Measurements from ENCODE around the gene ZNF496. TPM values are rescaled to one million over a fixed set of nuclear protein-coding genes. Genes with fewer than 3 reads are reported as not detected.

ZNF496 gene
- total RNA-seq, 2 experiments from 2014 or later = 15.8 to 19.9 TPM

- intact Hi-C loops (cut with DNase I, micrococcal nuclease) = no loop called here
- peaks cover 6% of the 10 kb centered on the region for H3K27me3 Mint-ChIP-seq
- peaks cover 13% of the 10 kb centered on the region for H3K9me3 Mint-ChIP-seq
- no peak for DNase-seq
- ChIA-PET POLR2A (no interaction called here), CTCF (no interaction called here)
- no peak overlapping the region for H3K27ac Mint-ChIP-seq
- Histone ChIP-seq H3K36me3 (ENCODE audit: insufficient read depth, low read length) (no peaks in the 10 kb centered on the region), H3K4me1 (ENCODE audit: insufficient read depth, low read length) (no peaks in the 10 kb centered on the region), H3K9me3 (ENCODE audit: control insufficient read depth in 1 of 2, insufficient read depth in 1 of 2, low read length in 2 of 2) (peaks cover 10 to 18% of the 10 kb centered on the region in 2 experiments), H3K27ac (ENCODE audit: low read depth in 1 of 2, low read length in 2 of 2) (no peak overlapping the region), H3K27me3 (ENCODE audit: control insufficient read depth in 1 of 2, insufficient read depth in 2 of 2, low read length in 2 of 2) (no peaks in the 10 kb centered on the region), H3K4me3 (ENCODE audit: low read length) (no peak overlapping the region)
- no peak for TF ChIP-seq CTCF (IDR thresholded peaks at IDR 0.05)
- H3K4me3 Mint-ChIP-seq = no peak overlapping the region
- no peak for ATAC-seq (ENCODE audit: poor library complexity)
- no peaks in the 10 kb centered on the region for H3K4me1 Mint-ChIP-seq (ENCODE audit: low read depth)
- H3K36me3 Mint-ChIP-seq (ENCODE audit: low read depth) = no peaks in the 10 kb centered on the region
These were observed 84.1 kb downstream of the ZNF496 start for GRCh38 chr1:247247568-247247967.

Other genes with a start within 250 kb of the ZNF496 start
- 10 to 100 TPM; 13.2 to 15.1 TPM for gene ZNF669, start 227.5 kb downstream of the ZNF496 start, total RNA-seq
- 10 to 100 TPM; 18.3 to 20.0 TPM for gene ZNF124, start 159.8 kb downstream of the ZNF496 start, total RNA-seq
- gene VN1R5, start 75.8 kb downstream of the ZNF496 start, total RNA-seq = not detected
- gene NLRP3, start 84.3 kb upstream of the ZNF496 start, total RNA-seq = 1 to 10 TPM; 7.8 to 8.5 TPM
- not detected for gene OR2B11, start 126.2 kb upstream of the ZNF496 start, total RNA-seq
- not detected for gene OR2C3, start 204.6 kb upstream of the ZNF496 start, total RNA-seq
- gene GCSAML, start 217.3 kb upstream of the ZNF496 start, total RNA-seq = not detected

Measured in CD4-positive, alpha-beta T cell (primary cell).